ENCODE data around the gene TBC1D21.
A peak's percentile ranks its signal among the peaks of the same experiment; 100 is the strongest.

TBC1D21 gene

GRCh38 chr15:73889053-73889761 is 15.8 kb downstream of the TBC1D21 start:
- DNase-seq (ENCODE audit: low spot score), result peak; percentile 15

- DNase-seq (ENCODE audit: low spot score), result no peak
Observed at GRCh38 chr15:73889762-73890124, 16.4 kb downstream of the TBC1D21 start.

- DNase-seq (ENCODE audit: low spot score), result no peak
Observed at GRCh38 chr15:73891328-73892315, 18.3 kb downstream of the TBC1D21 start.

- DNase-seq (ENCODE audit: low spot score), result no peak
Observed at GRCh38 chr15:73892446-73893226, 19.3 kb downstream of the TBC1D21 start.

- no peak for DNase-seq (ENCODE audit: low spot score)
Observed at GRCh38 chr15:73894133-73894814, 20.9 kb downstream of the TBC1D21 start.

GRCh38 chr15:73897441-73898261 is 24.3 kb downstream of the TBC1D21 start:
- no peak for DNase-seq (ENCODE audit: low spot score)

- DNase-seq (ENCODE audit: low spot score), result no peak
Observed at GRCh38 chr15:73899197-73900094, 26.1 kb downstream of the TBC1D21 start.

GRCh38 chr15:73900095-73900712 is 26.8 kb downstream of the TBC1D21 start:
- no peak for DNase-seq (ENCODE audit: low spot score)

GRCh38 chr15:73901126-73901810 is 27.9 kb downstream of the TBC1D21 start:
- DNase-seq (ENCODE audit: low spot score), result peak; percentile 38

GRCh38 chr15:73902121-73903020 is 29.0 kb downstream of the TBC1D21 start:
- DNase-seq (ENCODE audit: low spot score), result peak; percentile 23

- no peak for DNase-seq (ENCODE audit: low spot score)
Observed at GRCh38 chr15:73904026-73904815, 30.9 kb downstream of the TBC1D21 start.

- no peak for DNase-seq (ENCODE audit: low spot score)
Observed at GRCh38 chr15:73905225-73905827, 32.0 kb downstream of the TBC1D21 start.

GRCh38 chr15:73906346-73907034 is 33.1 kb downstream of the TBC1D21 start:
- DNase-seq (ENCODE audit: low spot score), result no peak

- no peak for DNase-seq (ENCODE audit: low spot score)
Observed at GRCh38 chr15:73907035-73907408, 33.7 kb downstream of the TBC1D21 start.

GRCh38 chr15:73908030-73908821 is 34.9 kb downstream of the TBC1D21 start:
- DNase-seq (ENCODE audit: low spot score), result peak; percentile 86
